HL-60 (cell line): ENCODE measurements around the gene ZC3H12C.

Source experiments
- DNase-seq, 2 experiments: peaks; one replicate each; pipeline ENCODE4 v3.0.0-alpha.2; 2010 to 2020; ENCODE audit warnings: low read depth in 1 of 2, low spot score in 1 of 2
- H3K27ac ChIP-seq: fragments of 250-450 bp; sonication (Bioruptor Pico); replicated peaks from 2 replicates; pipeline ENCODE4 v1.5.1; 2020; ENCODE audit warnings: mild to moderate bottlenecking, moderate library complexity
- H3K27me3 ChIP-seq: fragments of 250-450 bp; sonication (Bioruptor Pico); 2 replicates; pipeline ENCODE4 v1.5.1; 2021; ENCODE audit warnings: mild to moderate bottlenecking, moderate library complexity; ENCODE audit not compliant: insufficient read depth, poor library complexity, severe bottlenecking
- H3K4me3 ChIP-seq: replicated peaks from 2 replicates; pipeline ENCODE4 v1.5.1; 2011; ENCODE audit warnings: mild to moderate bottlenecking, control low read depth, low read length; ENCODE audit not compliant: insufficient read depth
- CTCF ChIP-seq: IDR thresholded peaks from one replicate; pipeline ENCODE4 v1.5.1; 2011; ENCODE audit warnings: low read length, control low read depth, inconsistent platforms; ENCODE audit not compliant: insufficient read depth
- GABPA ChIP-seq: IDR thresholded peaks from 2 replicates; pipeline ENCODE4 v1.6.1; 2012; ENCODE audit warnings: low read depth
- POLR2AphosphoS5 ChIP-seq: IDR thresholded peaks from 2 replicates; pipeline ENCODE4 v1.6.1; 2012; ENCODE audit warnings: low read depth
- REST ChIP-seq: IDR thresholded peaks from 2 replicates; pipeline ENCODE4 v1.6.1; 2012; ENCODE audit warnings: low read depth; ENCODE audit not compliant: insufficient replicate concordance
- SPI1 ChIP-seq: IDR thresholded peaks from 2 replicates; pipeline ENCODE4 v1.6.1; 2012; ENCODE audit warnings: low read depth, mild to moderate bottlenecking, borderline replicate concordance

Gene ZC3H12C

GRCh38 chr11:110128161-110128560 lies 35.0 kb downstream of the ZC3H12C start:
- DNase-seq: no peak
- Histone ChIP-seq H3K27ac (no peak overlapping the region), H3K27me3 (no peaks in the 10 kb centered on the region), H3K4me3 (no peak overlapping the region)
- TF ChIP-seq GABPA: no peak
- TF ChIP-seq POLR2AphosphoS5: no peak
- no peak for TF ChIP-seq REST
- no peak for TF ChIP-seq SPI1
- TF ChIP-seq CTCF: no peak

- Histone ChIP-seq H3K4me3 (no peak overlapping the region), H3K27me3 (no peaks in the 10 kb centered on the region), H3K27ac (no peak overlapping the region)
- no peak for DNase-seq
- TF ChIP-seq REST (no peak), POLR2AphosphoS5 (no peak), SPI1 (no peak), GABPA (no peak), CTCF (no peak)
Observed at GRCh38 chr11:110130642-110131238, 37.5 kb downstream of the ZC3H12C start.

- DNase-seq: no peak
- Histone ChIP-seq H3K27me3 (no peaks in the 10 kb centered on the region), H3K27ac (no peak overlapping the region), H3K4me3 (no peak overlapping the region)
- TF ChIP-seq SPI1: no peak
- no peak for TF ChIP-seq GABPA
- TF ChIP-seq POLR2AphosphoS5: no peak
- TF ChIP-seq REST: no peak
- TF ChIP-seq CTCF: no peak
Observed at GRCh38 chr11:110131386-110132123, 38.4 kb downstream of the ZC3H12C start.
